NCI-H226 (cell line): Measurements from ENCODE around the gene NATD1.
"Not testable (repeated sequence)": the region's sequence is repeated elsewhere in the genome, so short reads cannot be mapped to it uniquely, and the experiment has no call there.

Source experiments
- DNase-seq: peaks from one replicate; pipeline ENCODE4 v3.0.0-alpha.2; 2015

NATD1 gene

GRCh38 chr17:21243516-21244303 lies 9.5 kb downstream of the NATD1 start:
- DNase-seq, result no peak

GRCh38 chr17:21242780-21243515 lies 10.3 kb downstream of the NATD1 start:
- no peak for DNase-seq

DNA sequence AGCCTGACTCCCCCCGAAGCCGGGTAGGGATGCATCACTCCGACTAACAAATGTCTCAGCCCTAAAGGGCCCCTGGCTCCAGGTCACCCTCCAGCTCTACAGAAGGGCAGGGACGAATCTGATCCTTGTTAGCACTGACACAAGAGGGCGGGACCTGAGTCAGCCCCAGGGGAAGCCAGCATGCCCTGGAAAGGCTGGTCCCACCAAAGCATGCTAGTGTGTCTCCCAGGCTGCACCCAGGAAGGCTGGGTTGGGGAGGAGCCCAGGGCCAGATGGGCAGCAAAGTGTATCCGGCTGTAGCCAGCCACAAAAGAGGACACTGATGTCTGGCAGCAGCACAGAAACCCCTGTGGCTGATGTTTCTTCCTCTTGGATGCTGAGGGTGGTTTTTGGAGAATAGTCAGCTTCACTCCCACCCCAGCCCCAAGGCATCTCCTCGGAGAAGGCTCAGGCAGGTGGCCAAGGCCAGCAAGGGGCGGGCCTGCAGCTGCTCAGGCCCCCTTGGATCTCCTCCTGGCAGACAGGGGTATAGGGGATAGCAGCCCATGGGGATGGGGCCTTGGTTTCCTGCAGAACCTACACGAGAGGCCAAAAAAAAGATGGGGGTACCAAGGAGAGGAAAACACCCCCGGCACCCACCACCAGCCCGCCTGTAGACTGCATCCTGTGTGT lies 11.0 kb downstream of the NATD1 start:
- peak; percentile 19 for DNase-seq

- no peak for DNase-seq
Observed at GRCh38 chr17:21241564-21241963, 11.6 kb downstream of the NATD1 start.

DNA sequence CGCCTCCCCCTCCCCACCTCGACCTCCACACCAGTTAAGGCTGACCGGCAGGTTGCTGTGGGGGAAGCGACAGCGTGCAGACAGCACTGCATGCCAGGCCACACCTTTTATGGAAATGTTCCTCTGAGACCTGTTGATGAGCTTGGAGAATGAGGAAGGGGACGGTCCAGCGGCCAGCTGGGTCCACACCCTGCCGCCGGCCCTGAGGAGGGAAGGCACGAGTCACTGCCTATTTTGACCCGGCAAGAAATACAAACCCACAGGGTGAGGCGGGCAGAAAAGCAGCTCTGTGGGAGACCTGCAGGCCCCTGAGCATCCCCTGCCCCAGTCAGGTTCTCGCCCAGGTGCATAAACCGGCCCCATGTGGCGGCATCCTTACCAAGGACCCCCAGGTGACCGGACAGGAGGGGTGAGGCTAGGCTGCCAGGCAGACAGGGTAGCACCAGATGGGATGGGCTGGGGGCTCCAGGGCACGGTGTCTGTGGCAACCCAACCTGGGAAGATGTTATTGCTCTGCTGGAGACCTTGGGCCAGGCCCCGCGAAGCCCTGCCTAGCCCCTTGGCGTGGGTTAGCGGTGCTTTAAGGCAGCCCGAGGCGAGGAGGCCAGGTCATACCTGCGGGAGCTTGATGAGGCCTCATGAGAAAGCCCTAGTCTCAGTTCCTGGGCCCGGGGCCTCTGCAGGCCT lies 12.7 kb downstream of the NATD1 start:
- DNase-seq, result no peak

DNA sequence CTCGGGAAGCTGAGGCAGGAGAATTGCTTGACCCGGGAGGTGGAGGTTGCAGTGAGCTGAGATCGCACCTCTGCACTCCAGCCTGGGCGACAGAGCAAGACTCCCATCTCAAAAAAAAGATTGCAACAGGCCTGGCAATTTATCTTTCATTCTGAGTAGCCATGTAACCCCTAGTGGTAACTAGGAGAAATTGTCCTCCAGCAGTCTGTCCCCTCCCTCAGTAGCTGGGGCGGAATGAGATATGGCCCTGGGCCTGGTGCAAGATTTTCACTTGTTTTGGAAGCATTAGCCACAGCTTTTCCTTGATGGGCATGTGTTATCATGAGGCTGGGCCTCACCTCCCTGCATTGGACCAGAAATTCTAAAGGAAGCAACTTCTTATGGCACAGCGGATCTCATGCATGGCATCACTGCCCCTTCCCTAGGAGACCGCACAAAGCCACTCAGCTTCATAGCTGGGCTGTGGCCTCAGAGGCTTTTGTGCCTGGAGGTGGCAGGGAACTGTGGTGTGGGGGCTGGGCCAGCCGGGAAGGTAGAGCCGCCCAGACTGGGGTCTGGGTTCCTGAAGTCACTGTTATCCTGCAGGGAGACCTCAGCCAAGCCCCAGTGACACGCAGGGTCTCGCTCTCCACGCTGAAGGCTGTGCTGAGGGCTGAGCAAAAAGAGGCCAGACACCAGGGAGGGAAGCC lies 13.4 kb downstream of the NATD1 start:
- no peak for DNase-seq

DNA sequence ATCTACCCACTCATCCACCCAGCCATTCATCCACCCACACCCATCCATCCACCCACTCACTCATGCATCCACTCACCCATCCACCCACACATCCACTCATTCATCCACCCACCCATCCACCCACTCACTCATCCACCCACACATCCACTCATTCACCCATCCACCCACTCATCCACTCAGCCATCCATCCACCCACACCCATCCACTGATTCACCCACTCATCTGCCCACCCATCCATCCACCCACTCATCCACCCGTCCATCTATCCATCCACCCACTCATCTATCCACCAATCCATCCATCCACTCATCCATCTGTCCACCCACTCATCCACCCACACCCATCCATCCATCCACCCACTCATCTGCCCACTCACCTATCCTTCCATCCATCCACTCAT lies 17.3 kb downstream of the NATD1 start:
- DNase-seq, result no peak

DNA sequence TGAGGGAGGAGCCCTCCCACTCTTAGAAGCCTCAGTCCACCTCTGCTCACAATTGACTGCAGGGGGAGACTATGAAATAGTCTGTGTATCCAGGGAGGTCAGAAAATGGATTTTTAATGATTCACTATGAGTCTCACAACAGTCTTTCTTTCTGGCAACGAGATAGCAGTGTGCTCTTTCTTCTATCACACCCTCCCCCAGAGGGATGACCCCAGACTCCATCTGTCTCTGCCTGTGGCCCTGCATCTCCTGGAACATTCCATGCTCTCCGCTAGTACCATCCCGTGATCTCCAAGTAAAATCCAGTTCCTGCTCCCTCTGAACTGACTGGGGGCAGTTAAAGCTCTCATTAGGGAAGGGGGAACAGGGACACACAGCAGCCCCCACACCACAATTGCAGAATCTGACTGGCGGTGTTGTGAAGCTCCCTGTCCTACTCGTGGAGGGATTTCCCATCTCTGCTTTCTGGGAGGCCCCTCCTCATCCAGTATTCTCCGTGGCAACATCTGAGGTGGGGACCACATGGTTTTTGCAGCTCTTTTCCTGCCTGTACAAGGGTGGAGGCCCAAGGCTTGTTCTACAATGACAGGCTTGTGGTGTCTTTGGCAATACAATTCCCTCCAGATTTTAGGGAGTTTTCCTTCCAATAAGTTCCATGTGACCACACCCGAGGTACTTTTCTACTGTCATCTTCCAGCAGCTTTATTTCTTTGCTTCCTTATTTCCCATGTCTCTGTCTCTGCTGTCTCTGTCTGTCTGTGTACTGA lies 19.4 kb downstream of the NATD1 start:
- DNase-seq, result no peak

DNA sequence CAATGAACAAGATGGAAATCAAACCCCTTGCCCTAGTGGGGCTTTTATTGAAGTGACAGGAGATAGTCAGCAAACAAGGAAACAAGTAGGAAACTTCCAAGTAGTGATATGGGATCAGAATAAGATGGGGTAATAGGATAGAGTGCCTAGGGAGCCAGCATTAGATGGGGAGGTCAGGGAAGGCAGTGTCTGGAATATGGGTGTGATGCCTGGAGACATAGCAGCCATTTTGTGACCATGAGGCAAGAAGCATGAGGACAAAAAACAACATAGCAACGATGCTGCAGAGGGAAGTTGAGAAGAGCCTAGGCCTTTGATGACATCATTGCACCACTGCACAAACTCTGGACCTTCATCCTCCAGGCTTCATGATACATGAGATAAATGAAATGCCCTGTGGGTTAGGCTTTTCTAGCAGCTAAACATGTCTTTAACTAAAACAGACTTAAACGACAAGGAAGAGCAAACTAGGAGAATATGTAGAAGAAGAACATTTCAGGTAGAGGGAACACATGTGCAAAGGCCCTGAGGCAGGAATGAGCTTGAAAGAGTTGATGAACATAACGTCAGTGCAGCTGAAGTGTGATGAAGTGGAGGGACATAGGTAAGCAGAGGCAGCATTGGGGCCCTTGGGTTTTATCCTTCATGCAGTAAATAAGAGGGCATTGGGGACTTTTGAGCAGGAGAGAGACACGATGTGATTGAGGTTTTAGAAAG lies 21.0 kb downstream of the NATD1 start:
- no peak for DNase-seq

DNA sequence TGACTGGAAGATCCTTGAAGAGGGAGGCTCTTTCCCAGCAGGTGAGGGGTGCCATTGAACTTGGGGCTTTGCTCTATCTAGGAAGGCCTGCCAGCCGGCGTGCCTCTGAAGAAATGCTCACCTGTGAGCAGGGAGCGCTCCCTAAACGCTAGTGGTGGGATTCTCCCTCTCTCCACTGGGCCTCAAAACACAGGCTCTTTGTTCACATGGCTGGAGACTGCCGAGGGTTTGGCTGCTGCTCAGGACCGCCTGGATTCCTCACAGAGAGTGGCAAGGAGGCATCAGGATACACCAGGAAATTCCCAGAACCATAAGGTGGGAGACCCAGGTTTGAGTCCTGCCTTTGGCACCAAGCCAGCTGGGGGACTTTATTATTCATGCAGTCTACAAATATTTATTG lies 21.7 kb downstream of the NATD1 start:
- DNase-seq, result no peak

DNA sequence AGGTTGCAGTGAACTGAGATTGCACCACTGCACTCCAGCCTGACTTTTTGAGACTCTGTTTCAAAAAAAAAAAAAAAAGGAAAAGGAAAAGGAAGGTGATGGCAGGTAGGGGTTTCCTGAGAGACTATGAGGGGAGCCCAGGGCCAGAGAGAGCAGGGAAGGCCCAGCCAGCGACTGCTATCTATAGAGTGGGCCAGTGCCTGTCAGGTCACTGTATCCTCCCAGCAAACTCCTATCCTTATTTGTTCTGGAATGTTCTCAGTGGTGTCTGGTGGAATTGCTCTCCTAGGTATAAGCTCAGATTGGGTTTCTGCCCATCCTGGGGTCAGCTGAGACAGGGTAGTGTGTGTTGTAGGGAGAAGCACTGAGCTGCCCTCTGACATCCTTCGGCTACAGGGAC lies 24.4 kb downstream of the NATD1 start:
- DNase-seq, result no peak

DNA sequence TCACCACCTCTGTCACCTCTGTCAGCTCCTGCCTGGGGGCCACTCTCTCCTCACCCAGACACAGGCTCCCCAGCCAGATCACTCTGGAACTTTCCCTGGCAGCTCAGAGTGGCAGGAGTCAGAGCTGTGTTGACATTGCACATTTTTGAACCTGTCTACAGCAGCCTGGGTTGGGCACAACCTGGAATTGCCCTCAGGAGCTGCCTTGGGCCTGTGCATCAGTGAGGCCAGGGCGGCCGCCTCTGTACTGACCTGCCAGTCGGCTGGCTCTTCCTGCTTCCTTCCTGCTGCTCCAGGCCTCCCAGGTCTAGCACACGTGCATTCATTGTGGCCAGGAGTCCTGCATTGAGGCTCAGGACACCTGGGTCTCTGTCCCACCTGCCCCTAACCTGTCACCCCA lies 25.1 kb downstream of the NATD1 start:
- no peak for DNase-seq

DNA sequence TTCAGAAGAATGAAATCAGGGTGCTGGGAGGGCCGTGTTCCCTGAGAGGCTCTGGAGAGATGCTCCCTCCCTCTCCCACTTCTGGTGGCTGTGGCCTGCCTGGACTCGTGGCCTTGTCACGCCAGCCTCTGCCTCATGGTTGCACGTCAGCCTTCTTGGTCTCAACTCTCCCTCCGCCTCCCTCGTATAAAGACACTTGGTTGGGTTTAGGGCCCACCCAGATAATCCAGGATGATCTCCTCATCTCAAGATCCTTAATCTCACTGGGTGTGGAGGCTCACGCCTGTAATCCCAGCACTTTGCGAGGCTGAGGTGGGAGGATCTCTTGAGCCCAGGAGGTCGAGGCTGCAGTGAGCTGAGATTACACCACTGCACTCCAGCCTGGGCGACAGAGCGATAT lies 25.9 kb downstream of the NATD1 start:
- not testable (repeated sequence) for DNase-seq

- DNase-seq, result no peak
Observed at GRCh38 chr17:21223086-21223485, 30.1 kb downstream of the NATD1 start.

- no peak for DNase-seq
Observed at GRCh38 chr17:21218831-21219380, 34.3 kb downstream of the NATD1 start.

DNA sequence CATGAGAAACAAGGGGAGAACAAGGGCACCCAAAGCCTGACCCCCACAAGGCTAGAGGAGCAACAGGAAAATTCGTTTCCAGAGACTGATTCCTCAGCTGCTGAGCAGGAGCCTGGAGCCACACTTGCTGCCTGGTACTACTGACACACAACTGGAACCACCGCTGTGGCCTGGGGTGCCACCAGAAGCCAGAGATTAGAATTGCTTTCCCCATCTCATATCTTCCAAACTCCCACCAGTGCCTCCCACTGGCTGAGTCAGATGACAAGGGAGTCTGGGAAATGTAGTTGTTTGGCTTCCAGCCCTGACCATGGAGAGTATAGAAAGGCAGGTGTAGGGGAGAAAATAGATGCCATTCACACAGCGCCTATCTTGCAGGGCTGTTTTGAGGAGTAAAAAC lies 35.1 kb downstream of the NATD1 start:
- peak; percentile 56 for DNase-seq

DNA sequence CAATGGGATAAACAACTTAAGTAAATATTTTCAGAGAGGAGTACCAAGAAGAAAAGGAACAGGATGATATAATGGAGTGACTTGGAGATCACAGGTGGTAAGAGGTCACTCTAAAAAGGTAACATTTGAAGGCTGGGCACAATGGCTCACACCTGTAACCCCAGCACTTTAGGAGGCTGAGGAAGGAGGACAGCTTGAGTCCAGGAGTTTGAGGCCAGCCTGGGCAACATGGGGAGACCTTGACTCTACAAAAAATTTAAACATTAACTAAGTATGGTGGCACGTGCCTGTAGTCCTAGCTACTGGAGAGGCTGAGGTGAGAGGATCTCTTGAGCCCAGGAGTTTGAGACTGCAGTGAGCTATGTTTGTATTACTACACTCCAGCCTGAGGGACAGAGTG lies 35.9 kb downstream of the NATD1 start:
- no peak for DNase-seq

DNA sequence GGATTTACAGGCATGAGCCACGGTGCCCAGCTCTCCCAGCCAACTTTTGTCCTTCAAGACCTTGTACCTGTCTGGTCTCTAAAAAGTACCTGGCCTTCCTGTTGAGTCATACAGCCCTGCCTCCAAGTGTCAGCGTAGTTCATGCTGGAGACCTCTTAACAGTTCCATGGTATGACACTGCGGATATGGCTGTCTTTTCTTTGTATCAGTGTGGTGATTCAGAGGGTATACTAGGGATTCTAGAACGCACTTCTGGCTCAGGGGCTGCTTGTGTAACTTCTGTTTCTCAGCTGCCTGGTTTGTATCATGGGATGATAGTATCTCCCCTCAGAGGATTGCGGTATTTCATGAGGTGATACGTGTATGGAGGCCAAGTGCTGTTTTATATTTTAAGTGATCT lies 37.3 kb downstream of the NATD1 start:
- DNase-seq, result no peak

GRCh38 chr17:21214777-21215541 lies 38.3 kb downstream of the NATD1 start:
- no peak for DNase-seq
